SK-N-SH (cell line): ENCODE results near the gene PIK3R5. TPM values are rescaled to one million over a fixed set of nuclear protein-coding genes. Genes with fewer than 3 reads are reported as not detected.

ENCODE experiments used
- CTCF ChIA-PET: fragments of 300-600, 350-600 bp; formaldehyde crosslinking; extraction: SDS; loops from one replicate; lab custom pipeline; 2021; lab: Yijun Ruan, JAX
- POLR2A ChIA-PET: fragments of 350-600 bp; sonication (Branson Sonifier 250); formaldehyde crosslinking; extraction: SDS; loops from one replicate; lab custom pipeline; 2020; ENCODE audit warnings: antibody characterized with exemption, inconsistent platforms; lab: Yijun Ruan, JAX
- DNase-seq: peaks from one replicate; pipeline ENCODE4 v3.0.0; 2012
- H2AFZ ChIP-seq: fragments of 200-600 bp; sonication (generic); 2 replicates; pipeline ENCODE4 v1.8.1; 2016; ENCODE audit warnings: antibody characterized with exemption, mild to moderate bottlenecking, low read depth
- H3F3A ChIP-seq: fragments of 200-600 bp; sonication (generic); replicated peaks from 2 replicates; pipeline ENCODE3; 2016; ENCODE audit warnings: antibody characterized with exemption, mild to moderate bottlenecking; ENCODE audit not compliant: insufficient read depth
- H3K27ac ChIP-seq, 2 experiments: fragments of 200-500 bp in 1 of 2; fragments of 200-600 bp in 1 of 2; sonication (Bioruptor generic) in 1 of 2; sonication (generic), shearing (Covaris generic) in 1 of 2; 2 replicates each; pipeline versions ENCODE4 v1.5.1 to v1.6.1; 2014 to 2016; ENCODE audit warnings: low read depth in 2 of 2, inconsistent platforms in 1 of 2, low read length in 1 of 2, mild to moderate bottlenecking in 1 of 2, mixed read lengths in 1 of 2
- H3K27me3 ChIP-seq: fragments of 200-600 bp; sonication (generic), shearing (Covaris generic); 2 replicates; pipeline ENCODE4 v1.6.1; 2016; ENCODE audit warnings: mixed run types; ENCODE audit not compliant: insufficient read depth
- H3K36me3 ChIP-seq, 2 experiments: fragments of 200-500 bp in 1 of 2; fragments of 200-600 bp in 1 of 2; sonication (Bioruptor generic) in 1 of 2; sonication (generic) in 1 of 2; replicated peaks in 1 of 2; 2 replicates each; pipeline versions ENCODE3 to v1.5.1; 2014 to 2016; ENCODE audit warnings: low read length in 1 of 2, mild to moderate bottlenecking in 1 of 2; ENCODE audit not compliant: insufficient read depth in 2 of 2, control insufficient read depth in 1 of 2
- H3K4me1 ChIP-seq, 2 experiments: fragments of 200-500 bp in 1 of 2; fragments of 200-600 bp in 1 of 2; sonication (Bioruptor generic) in 1 of 2; sonication (generic), shearing (Covaris generic) in 1 of 2; 2 replicates each; pipeline versions ENCODE4 v1.5.1 to v1.6.1; 2014 to 2016; ENCODE audit warnings: low read depth in 1 of 2, low read length in 1 of 2, mixed run types in 1 of 2; ENCODE audit not compliant: insufficient read depth in 2 of 2, control insufficient read depth in 1 of 2
- H3K4me2 ChIP-seq: fragments of 200-600 bp; sonication (generic), shearing (Covaris generic); 2 replicates; pipeline ENCODE4 v1.6.1; 2017; ENCODE audit warnings: mixed run types
- H3K4me3 ChIP-seq, 2 experiments: fragments of 200-500 bp in 1 of 2; fragments of 200-600 bp in 1 of 2; sonication (Bioruptor generic) in 1 of 2; sonication (generic), shearing (Covaris generic) in 1 of 2; 2 replicates each; pipeline versions ENCODE4 v1.5.1 to v1.8.1; 2014 to 2016; ENCODE audit warnings: low read depth in 2 of 2, inconsistent platforms in 1 of 2, low read length in 1 of 2, mild to moderate bottlenecking in 1 of 2, mixed read lengths in 1 of 2, moderate library complexity in 1 of 2
- H3K79me2 ChIP-seq: fragments of 200-600 bp; sonication (generic); 2 replicates; pipeline ENCODE4 v1.8.1; 2017; ENCODE audit warnings: mild to moderate bottlenecking; ENCODE audit not compliant: insufficient read depth
- H3K9ac ChIP-seq: fragments of 200-600 bp; sonication (generic); 2 replicates; pipeline ENCODE4 v1.6.1; 2017; ENCODE audit warnings: mixed run types
- H3K9me2 ChIP-seq: fragments of 200-600 bp; sonication (generic); 2 replicates; pipeline ENCODE4 v1.6.1; 2017; ENCODE audit warnings: mixed run types
- H3K9me3 ChIP-seq: fragments of 200-600 bp; sonication (generic); 2 replicates; pipeline ENCODE4 v1.6.1; 2017; ENCODE audit warnings: mixed run types, mild to moderate bottlenecking, moderate library complexity
- H4K20me1 ChIP-seq: fragments of 200-600 bp; sonication (generic); 2 replicates; pipeline ENCODE4 v1.6.1; 2017; ENCODE audit warnings: mild to moderate bottlenecking, mixed run types; ENCODE audit not compliant: insufficient read depth
- FOXJ3 ChIP-seq: sonication (generic); formaldehyde crosslinking; IDR thresholded peaks from 2 replicates; pipeline ENCODE4 v1.5.1; 2020; ENCODE audit warnings: mild to moderate bottlenecking, missing genetic modification reagents
- RAD21 ChIP-seq: IDR thresholded peaks from 2 replicates; pipeline ENCODE4 v1.6.1; 2012; ENCODE audit warnings: mild to moderate bottlenecking, low read length
- RFX5 ChIP-seq: IDR thresholded peaks from 2 replicates; pipeline ENCODE4 v1.6.1; 2012; ENCODE audit warnings: mild to moderate bottlenecking, improper control_type of control experiment, low read length
- SIN3A ChIP-seq: IDR thresholded peaks from 2 replicates; pipeline ENCODE4 v1.6.1; 2012; ENCODE audit warnings: low read depth, mild to moderate bottlenecking, low read length, moderate library complexity, borderline replicate concordance
- TAF1 ChIP-seq: IDR thresholded peaks from 2 replicates; pipeline ENCODE4 v1.6.1; 2012; ENCODE audit warnings: low read depth, mild to moderate bottlenecking, low read length, moderate library complexity, borderline replicate concordance
- WGBS: methylation state at CpG from one replicate; pipeline ENCODE4 v1.1.6; 2017; ENCODE audit warnings: low lambda C conversion rate; 5-methylcytosine and 5-hydroxymethylcytosine counted together
- polyA plus RNA-seq, 3 experiments: library from polyadenylated mRNA; depleted of rRNA; stranded (reverse); fragments of >200 nt; gene quantifications; 2 replicates each; pipeline ENCODE4 v1.2.3, GENCODE V29; 2012
- TF ChIP-seq, protein P1 (sequence below): IDR thresholded peaks from 2 replicates; pipeline ENCODE4 v1.4.0; 2012; ENCODE audit warnings: low read depth, borderline replicate concordance
- TF ChIP-seq, protein P2 (sequence below): IDR thresholded peaks from 2 replicates; pipeline ENCODE4 v1.4.0; 2012; ENCODE audit warnings: low read depth, borderline replicate concordance
- TF ChIP-seq, protein P3 (sequence below): IDR thresholded peaks from 2 replicates; pipeline ENCODE4; 2012
- TF ChIP-seq, protein P4 (sequence below): IDR thresholded peaks from 2 replicates; pipeline ENCODE4 v1.6.1; 2012; ENCODE audit warnings: mild to moderate bottlenecking, low read depth, low read length, moderate library complexity

Gene PIK3R5
- polyA plus RNA-seq, 1 of the 3 experiments (the other 2 are of a cell fraction), result not detected

DNA sequence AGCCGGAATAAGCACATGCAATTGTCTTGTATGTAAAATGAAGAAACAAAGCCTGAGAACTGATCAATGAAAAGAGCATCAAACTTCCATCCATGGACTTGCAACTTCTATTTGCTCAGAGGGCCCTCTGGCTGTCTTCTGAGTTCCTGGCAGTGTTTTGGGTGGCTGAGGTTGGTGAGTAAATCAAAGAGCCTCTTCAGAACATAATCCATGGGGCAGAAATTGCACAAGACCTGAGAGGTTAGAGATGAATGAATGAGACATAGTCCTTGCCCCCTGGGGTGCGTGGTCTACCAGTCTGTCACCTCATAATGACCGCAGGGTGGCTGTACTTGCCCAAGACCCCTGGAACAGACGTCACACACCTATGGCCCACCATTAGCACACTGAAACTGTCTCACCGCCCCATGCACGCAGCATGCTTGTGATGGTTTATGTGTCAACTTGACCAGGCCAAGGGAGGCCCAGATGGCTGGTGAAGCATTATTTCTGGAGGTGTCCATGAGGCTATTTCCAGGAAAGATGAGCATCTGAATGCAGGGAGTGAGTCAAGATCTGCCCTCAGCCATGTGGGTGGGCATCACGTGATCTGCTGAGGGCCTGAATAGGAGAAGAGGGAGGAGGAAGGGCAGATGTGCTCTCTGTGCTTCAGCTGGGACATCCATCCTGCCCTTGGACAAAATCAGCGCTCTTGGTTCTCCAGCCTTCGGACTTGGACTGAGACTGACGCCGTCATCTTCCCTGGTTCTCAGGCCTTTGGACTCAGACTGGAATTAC is 106.3 kb downstream of the PIK3R5 start:
- Histone ChIP-seq H3K4me3 (no peak overlapping the region), H2AFZ (no peak overlapping the region), H3K9me3 (no peaks in the 10 kb centered on the region), H4K20me1 (no peaks in the 10 kb centered on the region)
- POLR2A ChIA-PET, result no interaction called here
- TF ChIP-seq, protein P1, sequence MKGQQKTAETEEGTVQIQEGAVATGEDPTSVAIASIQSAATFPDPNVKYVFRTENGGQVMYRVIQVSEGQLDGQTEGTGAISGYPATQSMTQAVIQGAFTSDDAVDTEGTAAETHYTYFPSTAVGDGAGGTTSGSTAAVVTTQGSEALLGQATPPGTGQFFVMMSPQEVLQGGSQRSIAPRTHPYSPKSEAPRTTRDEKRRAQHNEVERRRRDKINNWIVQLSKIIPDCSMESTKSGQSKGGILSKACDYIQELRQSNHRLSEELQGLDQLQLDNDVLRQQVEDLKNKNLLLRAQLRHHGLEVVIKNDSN, result peak; percentile 73; the same call in 1 of the 2 replicates
- no peak for TF ChIP-seq RAD21
- TF ChIP-seq, all 33 proteins: peak for 1
- CTCF ChIA-PET, result interaction anchor here (1.0 kb wide), 1 partner anchor 10 kb away, joined by 3 read pairs; no protein-coding TSS in a partner anchor
- Histone ChIP-seq H3K4me1 (peaks cover 0 to 2% of the 10 kb centered on the region in 2 experiments; a peak in 1 of 4 replicates), H3K36me3 (no peaks in the 10 kb centered on the region), H3K9me2 (no peaks in the 10 kb centered on the region), H3K4me2 (no peak overlapping the region), H3K79me2 (no peaks in the 10 kb centered on the region), H3K27me3 (peaks cover 28% of the 10 kb centered on the region; the same call in 1 of the 2 replicates), H3K9ac (no peak overlapping the region), H3F3A (no peaks in the 10 kb centered on the region), H3K27ac (no peak overlapping the region)
- 45% methylated on average over 11 of the region's 11 CpGs for WGBS
- DNase-seq, result no peak

DNA sequence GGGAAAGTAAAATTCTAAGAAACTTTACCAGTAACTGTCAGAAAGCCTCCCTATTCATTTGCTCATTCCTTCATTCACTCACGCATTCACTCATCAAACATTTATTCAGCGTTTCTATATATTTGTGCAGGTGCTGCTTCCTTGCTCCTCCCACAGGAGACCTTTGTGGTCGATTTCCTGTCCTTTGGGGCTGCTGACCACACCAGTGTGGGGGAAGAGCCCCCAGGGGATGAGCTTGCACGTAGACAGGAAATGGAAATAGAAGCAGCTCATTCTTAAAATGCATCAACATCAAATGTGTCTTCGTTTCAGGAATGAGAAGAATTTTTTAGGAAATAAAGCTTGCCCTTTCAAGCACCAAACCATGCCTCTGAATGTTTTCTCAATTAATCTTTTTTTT is 107.6 kb downstream of the PIK3R5 start:
- CTCF ChIA-PET, result interaction anchor here (0.6 kb wide), 1 partner anchor 37 kb away, joined by 3 read pairs; no protein-coding TSS in a partner anchor
- POLR2A ChIA-PET, result no interaction called here
- H2AFZ ChIP-seq, result no peak overlapping the region

More for the DNA sequence above, 107.6 kb downstream of the PIK3R5 start:
- Histone ChIP-seq H4K20me1 (no peaks in the 10 kb centered on the region), H3K79me2 (no peaks in the 10 kb centered on the region), H3K4me1 (peaks cover 0 to 2% of the 10 kb centered on the region in 2 experiments; a peak in 1 of 4 replicates), H3K9ac (no peak overlapping the region), H3K9me2 (no peaks in the 10 kb centered on the region), H3F3A (no peaks in the 10 kb centered on the region), H3K27me3 (peaks cover 21% of the 10 kb centered on the region; the same call in 1 of the 2 replicates), H3K4me3 (no peak overlapping the region), H3K36me3 (no peaks in the 10 kb centered on the region), H3K4me2 (peak overlapping the region; percentile 18; the same call in 1 of the 2 replicates), H3K27ac (no peak overlapping the region), H3K9me3 (no peaks in the 10 kb centered on the region)
- WGBS, result 6% methylated on average over 5 of the region's 5 CpGs
- TF ChIP-seq TAF1 (no peak), FOXJ3 (CRISPR knock-in tag) (no peak), SIN3A (no peak), RFX5 (no peak)
- TF ChIP-seq, protein P2, sequence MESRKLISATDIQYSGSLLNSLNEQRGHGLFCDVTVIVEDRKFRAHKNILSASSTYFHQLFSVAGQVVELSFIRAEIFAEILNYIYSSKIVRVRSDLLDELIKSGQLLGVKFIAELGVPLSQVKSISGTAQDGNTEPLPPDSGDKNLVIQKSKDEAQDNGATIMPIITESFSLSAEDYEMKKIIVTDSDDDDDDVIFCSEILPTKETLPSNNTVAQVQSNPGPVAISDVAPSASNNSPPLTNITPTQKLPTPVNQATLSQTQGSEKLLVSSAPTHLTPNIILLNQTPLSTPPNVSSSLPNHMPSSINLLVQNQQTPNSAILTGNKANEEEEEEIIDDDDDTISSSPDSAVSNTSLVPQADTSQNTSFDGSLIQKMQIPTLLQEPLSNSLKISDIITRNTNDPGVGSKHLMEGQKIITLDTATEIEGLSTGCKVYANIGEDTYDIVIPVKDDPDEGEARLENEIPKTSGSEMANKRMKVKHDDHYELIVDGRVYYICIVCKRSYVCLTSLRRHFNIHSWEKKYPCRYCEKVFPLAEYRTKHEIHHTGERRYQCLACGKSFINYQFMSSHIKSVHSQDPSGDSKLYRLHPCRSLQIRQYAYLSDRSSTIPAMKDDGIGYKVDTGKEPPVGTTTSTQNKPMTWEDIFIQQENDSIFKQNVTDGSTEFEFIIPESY, result no peak
- TF ChIP-seq, protein P3, sequence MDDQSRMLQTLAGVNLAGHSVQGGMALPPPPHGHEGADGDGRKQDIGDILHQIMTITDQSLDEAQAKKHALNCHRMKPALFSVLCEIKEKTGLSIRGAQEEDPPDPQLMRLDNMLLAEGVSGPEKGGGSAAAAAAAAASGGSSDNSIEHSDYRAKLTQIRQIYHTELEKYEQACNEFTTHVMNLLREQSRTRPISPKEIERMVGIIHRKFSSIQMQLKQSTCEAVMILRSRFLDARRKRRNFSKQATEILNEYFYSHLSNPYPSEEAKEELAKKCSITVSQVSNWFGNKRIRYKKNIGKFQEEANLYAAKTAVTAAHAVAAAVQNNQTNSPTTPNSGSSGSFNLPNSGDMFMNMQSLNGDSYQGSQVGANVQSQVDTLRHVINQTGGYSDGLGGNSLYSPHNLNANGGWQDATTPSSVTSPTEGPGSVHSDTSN, result no peak
- TF ChIP-seq, protein P4, sequence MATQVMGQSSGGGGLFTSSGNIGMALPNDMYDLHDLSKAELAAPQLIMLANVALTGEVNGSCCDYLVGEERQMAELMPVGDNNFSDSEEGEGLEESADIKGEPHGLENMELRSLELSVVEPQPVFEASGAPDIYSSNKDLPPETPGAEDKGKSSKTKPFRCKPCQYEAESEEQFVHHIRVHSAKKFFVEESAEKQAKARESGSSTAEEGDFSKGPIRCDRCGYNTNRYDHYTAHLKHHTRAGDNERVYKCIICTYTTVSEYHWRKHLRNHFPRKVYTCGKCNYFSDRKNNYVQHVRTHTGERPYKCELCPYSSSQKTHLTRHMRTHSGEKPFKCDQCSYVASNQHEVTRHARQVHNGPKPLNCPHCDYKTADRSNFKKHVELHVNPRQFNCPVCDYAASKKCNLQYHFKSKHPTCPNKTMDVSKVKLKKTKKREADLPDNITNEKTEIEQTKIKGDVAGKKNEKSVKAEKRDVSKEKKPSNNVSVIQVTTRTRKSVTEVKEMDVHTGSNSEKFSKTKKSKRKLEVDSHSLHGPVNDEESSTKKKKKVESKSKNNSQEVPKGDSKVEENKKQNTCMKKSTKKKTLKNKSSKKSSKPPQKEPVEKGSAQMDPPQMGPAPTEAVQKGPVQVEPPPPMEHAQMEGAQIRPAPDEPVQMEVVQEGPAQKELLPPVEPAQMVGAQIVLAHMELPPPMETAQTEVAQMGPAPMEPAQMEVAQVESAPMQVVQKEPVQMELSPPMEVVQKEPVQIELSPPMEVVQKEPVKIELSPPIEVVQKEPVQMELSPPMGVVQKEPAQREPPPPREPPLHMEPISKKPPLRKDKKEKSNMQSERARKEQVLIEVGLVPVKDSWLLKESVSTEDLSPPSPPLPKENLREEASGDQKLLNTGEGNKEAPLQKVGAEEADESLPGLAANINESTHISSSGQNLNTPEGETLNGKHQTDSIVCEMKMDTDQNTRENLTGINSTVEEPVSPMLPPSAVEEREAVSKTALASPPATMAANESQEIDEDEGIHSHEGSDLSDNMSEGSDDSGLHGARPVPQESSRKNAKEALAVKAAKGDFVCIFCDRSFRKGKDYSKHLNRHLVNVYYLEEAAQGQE, result no peak
- DNase-seq, result no peak
